GM12865 (cell line): ENCODE data around the gene GAREM1.

Experiments
- DNase-seq: peaks from one replicate; pipeline ENCODE4 v3.0.0; 2010; ENCODE audit warnings: low read depth
- H3K4me3 ChIP-seq: 2 replicates; pipeline ENCODE4 v1.5.1; 2011; ENCODE audit warnings: mild to moderate bottlenecking, low read depth, low read length, control low read depth
- CTCF ChIP-seq: IDR thresholded peaks from 2 replicates; pipeline ENCODE4 v1.5.1; 2011; ENCODE audit warnings: low read length, control low read depth, low read depth, inconsistent platforms; ENCODE audit not compliant: insufficient read depth; ENCODE audit errors: missing control alignments

GAREM1 gene

GRCh38 chr18:32259553-32259952 is 211.1 kb downstream of the GAREM1 start:
- no peak for DNase-seq
- TF ChIP-seq CTCF, result no peak
- H3K4me3 ChIP-seq, result no peak overlapping the region

GRCh38 chr18:32258558-32259204 is 212.0 kb downstream of the GAREM1 start:
- no peak for TF ChIP-seq CTCF
- DNase-seq, result peak; percentile 17
- H3K4me3 ChIP-seq, result no peak overlapping the region

DNA sequence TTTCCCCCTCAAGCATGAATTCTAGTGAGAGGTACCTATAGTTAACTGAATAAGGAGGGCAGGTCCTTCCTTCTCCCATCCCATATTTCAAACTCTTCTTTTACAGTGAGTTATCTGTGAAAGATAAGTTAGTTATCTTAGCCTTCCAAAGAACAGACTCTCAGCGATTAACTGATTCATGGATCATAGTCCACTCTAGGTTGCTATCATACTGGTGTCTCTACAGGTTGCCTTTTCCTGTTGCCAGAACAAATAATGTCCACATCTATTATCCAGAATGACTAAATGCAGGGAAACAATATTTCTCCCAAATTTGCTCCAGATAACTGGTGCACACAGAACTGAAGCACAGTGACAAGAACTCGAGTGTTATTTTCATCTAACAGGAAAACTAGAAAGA is 212.5 kb downstream of the GAREM1 start:
- no peak overlapping the region for H3K4me3 ChIP-seq
- TF ChIP-seq CTCF, result no peak
- no peak for DNase-seq

GRCh38 chr18:32257084-32257785 is 213.4 kb downstream of the GAREM1 start:
- TF ChIP-seq CTCF, result no peak
- no peak for DNase-seq
- H3K4me3 ChIP-seq, result no peak overlapping the region

DNA sequence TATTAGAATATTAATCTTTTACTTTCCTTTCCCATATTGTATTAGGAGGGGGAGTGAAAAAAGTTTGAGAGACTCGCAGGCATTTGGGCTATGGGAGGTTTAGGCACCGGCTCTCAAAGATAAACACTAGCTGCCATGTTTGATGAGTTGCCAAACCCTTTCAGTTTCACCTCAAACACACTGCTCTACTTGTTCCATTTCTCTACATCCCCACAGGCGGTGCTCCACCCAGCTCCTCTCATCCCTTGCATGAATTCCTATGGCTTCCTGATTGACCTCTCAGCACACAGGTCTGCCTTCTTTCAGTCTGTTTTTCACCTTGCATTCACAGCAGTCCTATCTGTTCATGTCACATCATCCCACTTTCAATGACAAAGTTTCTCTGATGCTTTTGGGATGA is 215.1 kb downstream of the GAREM1 start:
- peak; percentile 28 for DNase-seq
- TF ChIP-seq CTCF, result no peak
- H3K4me3 ChIP-seq, result no peak overlapping the region

GRCh38 chr18:32252141-32252860 is 218.4 kb downstream of the GAREM1 start:
- H3K4me3 ChIP-seq, result no peak overlapping the region
- DNase-seq, result no peak
- no peak for TF ChIP-seq CTCF
